ENCODE results near the gene CPNE5. TPM values are rescaled to one million over a fixed set of nuclear protein-coding genes. Genes with fewer than 3 reads are reported as not detected.

Gene CPNE5
- total RNA-seq, 2 experiments from 2014 or later, result 0.19 to 0.28 TPM

GRCh38 chr6:36752187-36752885 is 86.9 kb downstream of the CPNE5 start:
- ATAC-seq (ENCODE audit: poor library complexity), result no peak

DNA sequence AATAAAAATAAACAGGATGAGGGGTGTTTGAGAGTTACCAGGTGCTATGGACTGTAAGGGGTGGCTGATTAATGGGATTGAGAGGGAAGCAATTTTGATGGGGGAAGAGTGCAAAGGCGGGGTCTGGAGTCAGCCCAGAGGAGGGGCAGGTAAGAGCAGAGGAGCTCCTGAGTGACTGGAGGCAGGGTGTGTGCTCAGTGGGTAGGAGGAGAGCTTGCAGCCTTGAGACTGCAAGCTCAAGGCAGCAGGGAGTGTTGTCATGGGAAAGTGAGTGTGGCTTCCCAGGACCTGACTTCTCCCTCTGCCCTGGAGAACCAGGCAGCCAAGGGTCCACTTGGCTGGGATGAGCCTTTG is 87.4 kb downstream of the CPNE5 start:
- peaks cover 0 to 13% of the 10 kb centered on the region in 2 experiments for H3K9me3 ChIP-seq (ENCODE audit: control insufficient read depth in 1 of 2, insufficient read depth in 1 of 2, low read length in 2 of 2)
- Mint-ChIP-seq H3K4me3 (no peak overlapping the region), H3K27ac (no peak overlapping the region), H3K27me3 (no peaks in the 10 kb centered on the region), H3K36me3 (ENCODE audit: low read depth) (no peaks in the 10 kb centered on the region), H3K9me3 (no peaks in the 10 kb centered on the region), H3K4me1 (ENCODE audit: low read depth) (peaks cover 27% of the 10 kb centered on the region)
- POLR2A ChIA-PET, result no interaction called here
- TF ChIP-seq, protein P1, sequence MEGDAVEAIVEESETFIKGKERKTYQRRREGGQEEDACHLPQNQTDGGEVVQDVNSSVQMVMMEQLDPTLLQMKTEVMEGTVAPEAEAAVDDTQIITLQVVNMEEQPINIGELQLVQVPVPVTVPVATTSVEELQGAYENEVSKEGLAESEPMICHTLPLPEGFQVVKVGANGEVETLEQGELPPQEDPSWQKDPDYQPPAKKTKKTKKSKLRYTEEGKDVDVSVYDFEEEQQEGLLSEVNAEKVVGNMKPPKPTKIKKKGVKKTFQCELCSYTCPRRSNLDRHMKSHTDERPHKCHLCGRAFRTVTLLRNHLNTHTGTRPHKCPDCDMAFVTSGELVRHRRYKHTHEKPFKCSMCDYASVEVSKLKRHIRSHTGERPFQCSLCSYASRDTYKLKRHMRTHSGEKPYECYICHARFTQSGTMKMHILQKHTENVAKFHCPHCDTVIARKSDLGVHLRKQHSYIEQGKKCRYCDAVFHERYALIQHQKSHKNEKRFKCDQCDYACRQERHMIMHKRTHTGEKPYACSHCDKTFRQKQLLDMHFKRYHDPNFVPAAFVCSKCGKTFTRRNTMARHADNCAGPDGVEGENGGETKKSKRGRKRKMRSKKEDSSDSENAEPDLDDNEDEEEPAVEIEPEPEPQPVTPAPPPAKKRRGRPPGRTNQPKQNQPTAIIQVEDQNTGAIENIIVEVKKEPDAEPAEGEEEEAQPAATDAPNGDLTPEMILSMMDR (IDR thresholded peaks at IDR 0.05), result no peak
- CTCF ChIA-PET, result interaction anchor here (1.1 kb wide), 1 partner anchor 14 kb away, joined by 3 read pairs; no protein-coding TSS in a partner anchor
- H3K27ac ChIP-seq (ENCODE audit: low read depth in 1 of 2, low read length in 2 of 2), result peak overlapping the region in 1 of 2 donors; percentile 40
- no peaks in the 10 kb centered on the region for H3K27me3 ChIP-seq (ENCODE audit: control insufficient read depth in 1 of 2, insufficient read depth in 2 of 2, low read length in 2 of 2)
- DNase-seq (no peak), ATAC-seq (ENCODE audit: poor library complexity) (no peak)
- intact Hi-C loops (cut with DNase I, micrococcal nuclease), result no loop called here
- H3K36me3 ChIP-seq (ENCODE audit: insufficient read depth, low read length), result no peaks in the 10 kb centered on the region
- H3K4me1 ChIP-seq (ENCODE audit: insufficient read depth, low read length), result peaks cover 52% of the 10 kb centered on the region
- H3K4me3 ChIP-seq (ENCODE audit: low read length), result no peak overlapping the region

More at GRCh38 chr6:36752187-36752885, 86.9 kb downstream of the CPNE5 start:
- Histone ChIP-seq H3K9me3 (ENCODE audit: control insufficient read depth in 1 of 2, insufficient read depth in 1 of 2, low read length in 2 of 2) (peaks cover 0 to 13% of the 10 kb centered on the region in 2 experiments), H3K27ac (ENCODE audit: low read depth in 1 of 2, low read length in 2 of 2) (peak overlapping the region in 1 of 2 donors; percentile 40), H3K27me3 (ENCODE audit: control insufficient read depth in 1 of 2, insufficient read depth in 2 of 2, low read length in 2 of 2) (no peaks in the 10 kb centered on the region), H3K36me3 (ENCODE audit: insufficient read depth, low read length) (no peaks in the 10 kb centered on the region), H3K4me3 (ENCODE audit: low read length) (no peak overlapping the region), H3K4me1 (ENCODE audit: insufficient read depth, low read length) (peaks cover 57% of the 10 kb centered on the region)
- H3K4me3 Mint-ChIP-seq, result no peak overlapping the region
- peaks cover 32% of the 10 kb centered on the region for H3K4me1 Mint-ChIP-seq (ENCODE audit: low read depth)
- H3K27ac Mint-ChIP-seq, result no peak overlapping the region
- ChIA-PET POLR2A (interaction anchor here (1.1 kb wide), 1 partner anchor 127 kb away, joined by 3 read pairs; no protein-coding TSS in a partner anchor), CTCF (interaction anchor here (1.1 kb wide), 1 partner anchor 13 kb away, joined by 3 read pairs; no protein-coding TSS in a partner anchor)
- H3K9me3 Mint-ChIP-seq, result no peaks in the 10 kb centered on the region
- no peaks in the 10 kb centered on the region for H3K36me3 Mint-ChIP-seq (ENCODE audit: low read depth)
- TF ChIP-seq, protein P1 (IDR thresholded peaks at IDR 0.05), result no peak
- peak in 4 of 14 experiments; percentile 35 to 58 (median 36) for DNase-seq
- no peaks in the 10 kb centered on the region for H3K27me3 Mint-ChIP-seq
- intact Hi-C loops (cut with DNase I, micrococcal nuclease), result no loop called here

GRCh38 chr6:36751091-36751490 is 88.2 kb downstream of the CPNE5 start:
- ChIA-PET CTCF (interaction anchor here (3.0 kb wide), 1 partner anchor 8 kb away, joined by 10 read pairs; no protein-coding TSS in a partner anchor), POLR2A (no interaction called here)
- intact Hi-C loops (cut with DNase I, micrococcal nuclease), result no loop called here
- Mint-ChIP-seq H3K27me3 (no peaks in the 10 kb centered on the region), H3K27ac (peak overlapping the region; percentile 33), H3K36me3 (ENCODE audit: low read depth) (no peaks in the 10 kb centered on the region), H3K4me3 (no peak overlapping the region), H3K9me3 (no peaks in the 10 kb centered on the region), H3K4me1 (ENCODE audit: low read depth) (peaks cover 19% of the 10 kb centered on the region)
- H3K27me3 ChIP-seq (ENCODE audit: control insufficient read depth in 1 of 2, insufficient read depth in 2 of 2, low read length in 2 of 2), result no peaks in the 10 kb centered on the region
- peaks cover 45% of the 10 kb centered on the region for H3K4me1 ChIP-seq (ENCODE audit: insufficient read depth, low read length)
- TF ChIP-seq, protein P1 (IDR thresholded peaks at IDR 0.05), result no peak
- no peak for ATAC-seq (ENCODE audit: poor library complexity)
- no peak overlapping the region for H3K4me3 ChIP-seq (ENCODE audit: low read length)
- H3K27ac ChIP-seq (ENCODE audit: low read depth in 1 of 2, low read length in 2 of 2), result no peak overlapping the region
- DNase-seq, result no peak
- no peaks in the 10 kb centered on the region for H3K36me3 ChIP-seq (ENCODE audit: insufficient read depth, low read length)
- peaks cover 0 to 13% of the 10 kb centered on the region in 2 experiments for H3K9me3 ChIP-seq (ENCODE audit: control insufficient read depth in 1 of 2, insufficient read depth in 1 of 2, low read length in 2 of 2)
